Natural killer cell (primary cell): ENCODE data around the gene CASQ2. TPM values are rescaled to one million over a fixed set of nuclear protein-coding genes. Genes with fewer than 3 reads are reported as not detected.

Source experiments
- ATAC-seq, 3 donors: fragments of 150-1000 bp in 2 of 3; fragments of 200-7000 bp in 1 of 3; cut with Tn5 transposase; 1 replicate in 1 of 3; 2 replicates in 2 of 3; pipeline ENCODE4 v1.10.0; 2021; ENCODE audit warnings: mild to moderate bottlenecking in 2 of 3, moderate library complexity in 2 of 3
- DNase-seq, 2 donors: peaks; one replicate each; pipeline versions ENCODE4 v3.0.0 to v3.0.0-alpha.2; 2013 to 2021; ENCODE audit warnings: mixed read lengths in 1 of 2
- H3K27ac ChIP-seq: one replicate; pipeline ENCODE4 v1.5.1; 2013; ENCODE audit warnings: mild to moderate bottlenecking, low read length
- H3K27me3 ChIP-seq: one replicate; pipeline ENCODE4 v1.6.1; 2013; ENCODE audit warnings: low read length; ENCODE audit not compliant: control insufficient read depth, insufficient read depth
- H3K36me3 ChIP-seq: one replicate; pipeline ENCODE4 v1.6.1; 2013; ENCODE audit warnings: low read length; ENCODE audit not compliant: control insufficient read depth, insufficient read depth
- H3K4me1 ChIP-seq: one replicate; pipeline ENCODE4 v1.6.1; 2013; ENCODE audit warnings: low read length; ENCODE audit not compliant: control insufficient read depth, insufficient read depth
- H3K4me3 ChIP-seq: one replicate; pipeline ENCODE4 v1.5.1; 2013; ENCODE audit warnings: low read length
- H3K9me3 ChIP-seq: one replicate; pipeline ENCODE4 v1.6.1; 2013; ENCODE audit warnings: low read length; ENCODE audit not compliant: control insufficient read depth, insufficient read depth
- H3K27ac Mint-ChIP-seq, 2 donors: one replicate each; pipeline ENCODE4 v1.8.0; 2022; ENCODE audit warnings: mild to moderate bottlenecking in 2 of 2, mixed read lengths in 2 of 2, moderate library complexity in 1 of 2
- H3K27me3 Mint-ChIP-seq, 2 donors: one replicate each; pipeline ENCODE4 v1.8.0; 2022; ENCODE audit warnings: low read depth in 2 of 2, mixed read lengths in 2 of 2
- H3K36me3 Mint-ChIP-seq: one replicate; pipeline ENCODE4 v1.8.0; 2022; ENCODE audit warnings: mixed read lengths
- H3K4me1 Mint-ChIP-seq, 2 donors: one replicate each; pipeline ENCODE4 v1.8.0; 2022; ENCODE audit warnings: mixed read lengths in 2 of 2
- H3K4me3 Mint-ChIP-seq: one replicate; pipeline ENCODE4 v1.8.0; 2022; ENCODE audit warnings: mild to moderate bottlenecking, moderate library complexity, mixed read lengths
- H3K9me3 Mint-ChIP-seq, 2 donors: one replicate each; pipeline ENCODE4 v1.8.0; 2022; ENCODE audit warnings: mixed read lengths in 2 of 2
- WGBS: methylation state at CpG from one replicate; pipeline ENCODE4 v1.1.7; 2013; ENCODE audit warnings: missing lambda C conversion rate; ENCODE audit not compliant: insufficient coverage; 5-methylcytosine and 5-hydroxymethylcytosine counted together
- intact Hi-C: fragments of 100-400 bp; cut with micrococcal nuclease; formaldehyde crosslinking; loops from one replicate; pipeline ENCODE4 v1.14.2; 2022
- total RNA-seq, 4 donors: library from RNA; stranded (reverse); fragments of 120-200 nt in 1 of 4; gene quantifications; one replicate each; pipeline versions ENCODE4 v1.2.3 to v1.2.4, GENCODE V29; 2013 to 2022
- TF ChIP-seq, protein P1 (sequence below): fragments of 200-600 bp; IDR thresholded peaks from one replicate; pipeline ENCODE4 v1.8.0; 2022; ENCODE audit warnings: antibody characterized with exemption

The CASQ2 gene
- total RNA-seq, 3 donors from 2014 or later (not counting 1 experiment from before 2014, with no cell fraction given), result not detected

DNA sequence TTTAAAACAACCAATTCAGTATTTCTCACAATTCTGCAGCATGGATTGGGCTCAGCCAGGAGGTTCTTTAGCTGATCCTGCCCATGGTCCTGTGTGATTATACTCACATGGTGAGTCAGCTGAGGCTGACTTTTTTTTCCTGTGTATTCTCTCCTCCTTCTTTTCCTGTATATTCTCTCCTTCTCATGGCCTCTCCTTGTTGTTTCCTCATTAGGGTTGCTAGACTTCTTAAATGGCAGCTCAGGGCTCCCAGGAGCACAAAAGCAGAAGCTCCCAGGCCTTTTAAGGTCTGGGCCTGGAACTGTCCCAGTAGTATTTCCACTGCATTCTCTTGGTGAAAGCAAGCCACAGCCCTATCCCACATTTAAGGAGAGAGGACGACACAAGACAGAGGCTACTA lies 99.9 kb downstream of the CASQ2 start:
- Histone ChIP-seq H3K27ac (no peak overlapping the region), H3K36me3 (peaks cover 11% of the 10 kb centered on the region), H3K4me1 (peaks cover 18% of the 10 kb centered on the region), H3K27me3 (no peaks in the 10 kb centered on the region), H3K9me3 (no peaks in the 10 kb centered on the region), H3K4me3 (no peak overlapping the region)
- H3K4me1 Mint-ChIP-seq, result peaks cover 46 to 48% of the 10 kb centered on the region in 2 donors
- H3K27me3 Mint-ChIP-seq, result no peaks in the 10 kb centered on the region
- 57% methylated on average over 1 of the region's 1 CpG for WGBS
- TF ChIP-seq, protein P1, sequence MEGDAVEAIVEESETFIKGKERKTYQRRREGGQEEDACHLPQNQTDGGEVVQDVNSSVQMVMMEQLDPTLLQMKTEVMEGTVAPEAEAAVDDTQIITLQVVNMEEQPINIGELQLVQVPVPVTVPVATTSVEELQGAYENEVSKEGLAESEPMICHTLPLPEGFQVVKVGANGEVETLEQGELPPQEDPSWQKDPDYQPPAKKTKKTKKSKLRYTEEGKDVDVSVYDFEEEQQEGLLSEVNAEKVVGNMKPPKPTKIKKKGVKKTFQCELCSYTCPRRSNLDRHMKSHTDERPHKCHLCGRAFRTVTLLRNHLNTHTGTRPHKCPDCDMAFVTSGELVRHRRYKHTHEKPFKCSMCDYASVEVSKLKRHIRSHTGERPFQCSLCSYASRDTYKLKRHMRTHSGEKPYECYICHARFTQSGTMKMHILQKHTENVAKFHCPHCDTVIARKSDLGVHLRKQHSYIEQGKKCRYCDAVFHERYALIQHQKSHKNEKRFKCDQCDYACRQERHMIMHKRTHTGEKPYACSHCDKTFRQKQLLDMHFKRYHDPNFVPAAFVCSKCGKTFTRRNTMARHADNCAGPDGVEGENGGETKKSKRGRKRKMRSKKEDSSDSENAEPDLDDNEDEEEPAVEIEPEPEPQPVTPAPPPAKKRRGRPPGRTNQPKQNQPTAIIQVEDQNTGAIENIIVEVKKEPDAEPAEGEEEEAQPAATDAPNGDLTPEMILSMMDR, result no peak
- no peak for DNase-seq
- ATAC-seq, result no peak
- H3K36me3 Mint-ChIP-seq, result peaks cover 11% of the 10 kb centered on the region
- H3K4me3 Mint-ChIP-seq, result no peak overlapping the region
- intact Hi-C loops, result no loop called here
- H3K9me3 Mint-ChIP-seq, result no peaks in the 10 kb centered on the region
- H3K27ac Mint-ChIP-seq, result peak overlapping the region in 1 of 2 donors; percentile 40

DNA sequence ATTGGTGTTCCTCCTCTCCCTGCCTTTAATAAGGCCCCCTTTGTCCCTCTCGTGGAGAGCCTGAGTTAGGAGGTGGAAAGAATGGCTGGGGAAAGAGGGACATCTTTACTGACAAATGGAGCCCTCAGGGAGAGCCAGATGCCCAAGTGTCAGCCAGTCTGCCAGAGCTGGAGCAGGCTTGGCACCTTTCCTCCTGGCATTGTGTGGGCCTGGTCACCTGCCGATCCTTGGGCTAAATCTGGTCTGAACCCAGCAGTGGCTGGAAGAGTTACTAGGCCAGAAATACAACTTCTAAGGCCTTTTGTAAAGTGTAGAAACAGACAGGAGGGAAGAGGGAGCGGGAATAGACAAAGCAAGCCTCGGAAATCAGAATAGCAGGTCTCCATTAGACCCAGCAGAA lies 101.8 kb downstream of the CASQ2 start:
- TF ChIP-seq, protein P1, result no peak
- Histone ChIP-seq H3K27me3 (no peaks in the 10 kb centered on the region), H3K4me1 (peaks cover 15% of the 10 kb centered on the region), H3K27ac (no peak overlapping the region), H3K4me3 (no peak overlapping the region), H3K9me3 (no peaks in the 10 kb centered on the region), H3K36me3 (peaks cover 16% of the 10 kb centered on the region)
- Mint-ChIP-seq H3K4me1 (peaks cover 31 to 32% of the 10 kb centered on the region in 2 donors), H3K27me3 (no peaks in the 10 kb centered on the region), H3K36me3 (peaks cover 11% of the 10 kb centered on the region), H3K4me3 (no peak overlapping the region), H3K9me3 (no peaks in the 10 kb centered on the region), H3K27ac (peak overlapping the region in 1 of 2 donors; percentile 6)
- intact Hi-C loops, result no loop called here
- no peak for DNase-seq
- ATAC-seq, result no peak
- WGBS, result 92% methylated on average over 4 of the region's 4 CpGs

GRCh38 chr1:115666206-115666605 lies 102.3 kb downstream of the CASQ2 start:
- Histone ChIP-seq H3K4me3 (no peak overlapping the region), H3K36me3 (peaks cover 16% of the 10 kb centered on the region), H3K27ac (no peak overlapping the region), H3K27me3 (no peaks in the 10 kb centered on the region), H3K9me3 (no peaks in the 10 kb centered on the region), H3K4me1 (peaks cover 10% of the 10 kb centered on the region)
- H3K27me3 Mint-ChIP-seq, result no peaks in the 10 kb centered on the region
- DNase-seq, result no peak
- no peaks in the 10 kb centered on the region for H3K9me3 Mint-ChIP-seq
- H3K4me3 Mint-ChIP-seq, result no peak overlapping the region
- 85% methylated on average over 6 of the region's 6 CpGs for WGBS
- H3K27ac Mint-ChIP-seq, result no peak overlapping the region
- peaks cover 11% of the 10 kb centered on the region for H3K36me3 Mint-ChIP-seq
- TF ChIP-seq, protein P1, result no peak
- ATAC-seq, result no peak
- peaks cover 26 to 27% of the 10 kb centered on the region in 2 donors for H3K4me1 Mint-ChIP-seq
- intact Hi-C loops, result no loop called here
